Measurements from ENCODE around the gene POGK. TPM values are rescaled to one million over a fixed set of nuclear protein-coding genes. Genes with fewer than 3 reads are reported as not detected.
"Not testable (repeated sequence)": the region's sequence is repeated elsewhere in the genome, so short reads cannot be mapped to it uniquely, and the experiment has no call there.

Gene POGK, protein sequence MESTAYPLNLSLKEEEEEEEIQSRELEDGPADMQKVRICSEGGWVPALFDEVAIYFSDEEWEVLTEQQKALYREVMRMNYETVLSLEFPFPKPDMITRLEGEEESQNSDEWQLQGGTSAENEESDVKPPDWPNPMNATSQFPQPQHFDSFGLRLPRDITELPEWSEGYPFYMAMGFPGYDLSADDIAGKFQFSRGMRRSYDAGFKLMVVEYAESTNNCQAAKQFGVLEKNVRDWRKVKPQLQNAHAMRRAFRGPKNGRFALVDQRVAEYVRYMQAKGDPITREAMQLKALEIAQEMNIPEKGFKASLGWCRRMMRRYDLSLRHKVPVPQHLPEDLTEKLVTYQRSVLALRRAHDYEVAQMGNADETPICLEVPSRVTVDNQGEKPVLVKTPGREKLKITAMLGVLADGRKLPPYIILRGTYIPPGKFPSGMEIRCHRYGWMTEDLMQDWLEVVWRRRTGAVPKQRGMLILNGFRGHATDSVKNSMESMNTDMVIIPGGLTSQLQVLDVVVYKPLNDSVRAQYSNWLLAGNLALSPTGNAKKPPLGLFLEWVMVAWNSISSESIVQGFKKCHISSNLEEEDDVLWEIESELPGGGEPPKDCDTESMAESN
- total RNA-seq: 18.4 TPM

DNA sequence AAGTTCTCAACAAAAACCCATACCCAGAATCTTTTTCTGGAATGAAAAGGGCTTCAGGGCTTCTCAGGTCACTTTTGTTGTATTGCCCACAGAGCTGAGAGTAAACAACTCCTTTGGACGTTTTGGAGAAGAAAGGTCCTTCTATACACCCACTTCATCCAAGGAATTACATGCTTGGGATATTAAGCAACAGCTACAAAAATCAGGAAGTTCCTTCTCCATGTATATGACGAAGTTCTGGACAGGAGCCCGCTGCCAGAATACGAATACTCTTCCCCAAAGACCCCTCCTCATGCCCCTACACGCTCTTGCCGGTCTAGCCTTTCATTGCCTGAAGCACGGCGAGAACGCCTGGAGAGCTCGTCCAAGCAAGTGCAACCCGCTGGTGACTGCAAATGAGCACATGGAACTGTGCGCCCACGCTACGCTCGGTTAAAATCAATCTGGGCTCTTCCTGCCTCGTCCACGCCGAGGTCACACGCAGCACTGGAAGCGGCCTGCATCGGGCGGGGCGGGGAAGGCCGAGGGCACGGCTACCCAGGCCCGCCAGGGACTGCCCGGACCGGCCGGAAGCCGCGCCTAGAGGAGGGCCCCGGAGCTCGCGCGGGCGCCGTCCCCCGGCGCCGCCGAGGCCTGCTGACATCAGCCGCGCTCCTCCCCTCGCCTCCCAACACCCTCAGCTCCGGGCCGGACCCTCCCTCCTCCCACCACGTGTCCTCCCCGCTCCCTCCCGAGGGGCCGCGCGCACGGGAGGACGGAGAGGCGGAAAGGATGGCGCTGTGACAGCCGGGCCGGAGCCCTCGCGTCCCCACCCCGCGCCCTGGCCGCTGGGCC lies at the start of gene POGK:
Gene POGK (plus strand): TSS at position 710 of the 834 bp plus-strand sequence. CDS start 1,482 bp downstream, outside the sequence.
- DNase-seq: peak; percentile 83

DNA sequence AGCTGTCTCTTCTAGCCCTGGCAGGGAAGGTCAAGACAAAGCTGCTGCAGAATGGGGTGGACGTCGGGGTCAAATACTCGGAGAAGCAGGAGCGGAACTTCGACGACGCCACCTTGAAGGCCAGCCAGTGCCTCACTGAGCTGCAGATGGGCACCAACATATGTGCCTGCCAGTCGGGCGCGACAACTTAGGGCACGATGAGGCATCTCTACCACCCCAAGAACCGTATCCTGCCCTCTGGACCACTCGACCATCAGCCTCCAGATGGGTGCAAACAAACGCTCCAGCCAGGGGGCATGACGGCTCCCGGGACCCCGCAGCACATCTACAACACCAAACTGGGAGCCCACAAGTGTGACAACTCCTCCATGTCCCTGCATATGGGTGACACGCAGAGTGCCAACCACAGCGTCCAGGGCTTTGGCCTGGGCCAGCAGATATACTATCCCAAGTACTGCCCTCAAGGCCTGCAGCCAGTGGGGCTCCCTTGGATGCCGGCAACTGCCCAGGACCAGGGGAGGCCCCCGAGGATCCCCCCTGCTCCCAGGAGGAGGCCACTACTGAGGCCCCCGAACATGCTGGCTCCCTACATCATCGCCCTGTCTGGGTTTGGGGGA lies 42.5 kb upstream of the POGK start:
- DNase-seq: no peak

DNA sequence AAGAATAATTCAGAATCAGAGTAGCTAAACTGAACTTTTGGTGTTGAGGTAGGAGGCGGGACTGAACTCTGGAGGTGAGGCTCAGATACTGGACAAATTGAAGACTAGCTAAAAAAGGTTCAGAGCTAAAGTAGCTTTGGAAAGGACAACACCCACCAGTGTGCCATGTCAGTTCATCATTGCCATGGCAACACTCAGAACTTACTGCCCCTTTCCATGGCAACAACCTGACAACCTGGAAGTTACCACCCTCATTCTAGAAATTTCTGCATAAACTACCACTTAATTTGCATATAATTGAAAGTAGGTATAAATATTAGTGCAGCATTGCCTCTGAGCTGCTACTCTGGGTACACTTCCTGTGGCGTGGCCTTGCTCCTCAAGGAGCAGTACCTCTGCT lies 30.3 kb upstream of the POGK start:
- DNase-seq: no peak

DNA sequence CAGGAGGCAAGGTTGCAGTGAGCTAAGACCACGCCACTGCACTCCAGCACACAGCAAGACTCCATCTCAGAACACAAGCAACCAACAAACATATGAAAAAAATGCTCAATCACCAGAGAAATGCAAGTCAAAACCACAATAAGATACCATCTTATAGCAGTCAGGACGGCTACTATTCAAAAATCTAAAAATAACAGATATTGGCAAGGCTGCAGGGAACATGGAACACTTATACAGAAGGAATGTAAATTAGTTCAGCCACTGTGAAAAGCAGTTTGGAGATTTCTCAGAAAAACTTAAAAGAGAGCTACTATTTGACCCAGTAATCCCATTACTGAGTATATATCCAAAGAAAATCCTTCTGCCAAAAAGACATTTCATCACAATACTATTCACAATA lies 27.6 kb upstream of the POGK start:
- no peak for DNase-seq

DNA sequence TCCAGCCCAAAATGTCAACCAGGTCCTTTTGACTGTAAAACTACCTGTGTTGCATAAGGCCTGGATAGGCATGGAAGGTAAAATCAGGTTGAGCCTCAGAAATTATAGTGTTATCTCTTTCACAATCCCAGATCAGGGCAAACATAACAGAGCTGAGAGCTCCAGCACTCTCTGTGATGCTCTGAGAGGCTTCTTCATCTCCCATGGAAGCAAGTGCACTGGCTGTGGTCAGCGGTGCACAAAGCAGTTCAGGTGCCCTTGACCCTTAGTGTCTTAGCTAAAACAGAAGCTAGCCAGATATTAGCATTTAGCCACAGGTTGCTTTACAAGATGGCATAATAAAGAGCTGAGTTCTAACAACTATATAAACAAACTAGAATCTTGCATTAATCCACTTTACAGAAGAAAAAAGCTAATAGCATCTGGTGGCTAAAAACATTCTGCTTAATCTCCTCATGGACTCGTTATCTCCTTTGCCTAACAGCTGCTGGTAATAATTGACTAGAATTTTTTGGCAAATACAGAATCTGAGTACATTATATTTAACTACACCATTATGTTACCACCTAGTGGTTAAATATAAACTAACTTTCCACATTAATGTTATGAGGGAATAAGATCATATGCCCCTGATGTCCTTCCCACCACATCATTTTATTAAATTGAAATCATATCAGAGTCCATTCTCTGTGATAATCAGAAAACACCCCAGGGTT lies 25.6 kb upstream of the POGK start:
- no peak for DNase-seq

DNA sequence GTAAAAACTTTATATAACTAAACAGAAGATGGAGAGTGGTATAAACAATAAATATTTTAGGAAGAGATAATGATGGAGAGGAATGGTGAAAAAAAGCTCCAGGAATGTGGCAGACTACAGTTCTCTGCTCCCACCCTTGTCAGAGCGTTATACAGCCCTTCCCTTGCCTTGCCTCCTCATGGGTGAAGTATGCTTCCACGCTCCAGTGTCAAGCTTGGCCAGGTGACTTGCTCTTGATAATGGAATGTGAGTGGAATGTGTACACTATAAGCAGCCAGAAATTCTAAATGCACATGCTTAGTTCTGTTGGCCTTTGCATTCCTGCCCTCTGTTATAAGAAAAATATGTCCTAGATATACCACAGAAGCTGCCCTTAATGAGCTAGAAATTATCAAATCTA lies 24.7 kb upstream of the POGK start:
- no peak for DNase-seq

DNA sequence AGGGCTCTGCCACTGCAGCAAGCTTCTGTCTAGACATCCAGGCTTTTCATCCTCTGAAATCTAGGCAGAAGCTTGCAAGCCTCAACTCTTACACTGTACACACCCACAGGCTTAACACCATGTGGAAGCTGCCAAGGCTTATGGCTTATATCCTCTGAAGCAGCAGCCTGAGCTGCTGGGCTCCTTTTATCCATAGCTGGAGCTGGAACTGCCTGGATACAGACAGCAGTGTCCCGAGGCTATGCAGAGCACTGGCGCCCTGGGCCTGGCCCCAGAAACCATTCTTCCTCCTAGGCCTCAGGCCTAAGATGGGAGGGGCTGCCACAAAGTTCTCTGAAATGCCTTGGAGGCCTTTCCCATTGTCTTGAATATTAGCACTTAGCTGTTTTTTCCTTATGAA lies 19.3 kb upstream of the POGK start:
- DNase-seq: no peak

DNA sequence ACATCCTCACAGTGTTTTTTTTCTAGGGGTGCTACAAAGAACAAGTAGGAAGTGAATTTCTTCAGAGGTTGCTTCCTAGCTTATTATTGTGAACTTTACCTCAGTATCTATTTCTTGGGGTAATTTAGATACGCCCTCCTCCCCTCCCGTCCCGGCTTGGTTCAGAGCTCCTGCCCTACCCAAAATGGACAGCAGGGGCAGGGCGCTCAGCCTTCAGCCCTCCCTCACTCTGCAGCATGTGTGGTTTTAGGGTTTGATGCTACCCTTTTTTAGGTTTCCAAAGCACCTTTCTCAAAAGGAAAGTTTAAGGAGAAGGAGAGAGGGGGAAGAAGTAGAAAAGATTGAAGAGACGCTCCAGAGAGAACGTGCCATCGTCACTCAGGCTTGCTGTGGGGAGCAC lies 16.9 kb upstream of the POGK start:
- no peak for DNase-seq

DNA sequence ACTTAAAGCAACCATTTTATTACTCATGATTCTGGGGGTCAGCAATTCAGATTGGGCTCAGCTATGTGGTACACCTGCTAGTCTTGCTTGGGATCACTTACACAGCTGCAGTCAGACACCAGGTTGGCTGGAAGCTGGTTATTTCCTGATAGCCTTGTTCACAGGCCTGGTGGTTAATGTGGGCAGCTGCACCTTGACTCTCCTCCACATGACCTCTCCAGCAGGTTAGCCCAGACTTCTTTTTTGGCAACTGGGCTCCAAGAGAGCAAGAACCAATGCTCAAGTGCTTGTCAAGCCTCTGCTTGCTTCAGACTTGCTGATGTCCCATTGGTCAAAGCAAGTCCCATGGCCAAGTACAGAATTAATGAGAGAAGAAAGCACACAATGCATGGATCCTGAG lies 11.8 kb upstream of the POGK start:
- no peak for DNase-seq

DNA sequence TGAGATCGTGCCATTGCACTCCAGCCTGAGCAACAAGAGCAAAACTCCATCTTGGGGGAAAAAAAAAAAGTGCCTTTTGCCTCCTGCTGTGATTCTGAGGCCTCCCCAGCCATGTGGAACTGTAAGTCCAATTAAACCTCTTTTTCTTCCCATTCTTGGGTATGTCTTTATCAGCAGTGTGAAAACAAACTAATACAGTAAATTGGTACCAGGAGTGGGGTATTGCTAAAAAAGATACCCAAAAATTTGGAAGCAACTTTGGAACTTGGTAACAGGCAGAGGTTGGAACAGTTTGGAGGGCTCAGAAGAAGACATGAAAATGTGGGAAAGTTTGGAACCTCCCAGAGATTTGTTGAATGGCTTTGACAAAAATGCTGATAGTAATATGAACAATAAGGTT lies 9.5 kb upstream of the POGK start:
- DNase-seq: not testable (repeated sequence)

DNA sequence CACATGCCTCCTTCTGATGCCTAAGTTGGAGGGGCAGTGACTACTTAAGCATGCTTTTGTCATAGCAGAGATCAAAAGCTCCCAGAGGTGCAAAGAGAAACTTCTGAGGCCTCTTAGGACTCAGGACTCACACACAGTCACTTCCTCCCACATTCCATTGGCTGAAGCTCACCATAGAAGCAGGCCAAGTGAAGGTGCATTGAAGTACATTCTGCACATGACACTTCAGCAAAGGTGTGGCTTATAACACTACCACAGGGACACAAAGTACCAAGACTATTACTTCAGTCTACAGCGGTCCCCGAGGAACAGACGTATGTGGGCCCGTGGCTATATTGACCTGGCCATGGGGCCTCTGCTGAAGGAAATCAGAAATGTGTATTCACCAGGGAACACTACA lies 2.5 kb upstream of the POGK start:
- no peak for DNase-seq

DNA sequence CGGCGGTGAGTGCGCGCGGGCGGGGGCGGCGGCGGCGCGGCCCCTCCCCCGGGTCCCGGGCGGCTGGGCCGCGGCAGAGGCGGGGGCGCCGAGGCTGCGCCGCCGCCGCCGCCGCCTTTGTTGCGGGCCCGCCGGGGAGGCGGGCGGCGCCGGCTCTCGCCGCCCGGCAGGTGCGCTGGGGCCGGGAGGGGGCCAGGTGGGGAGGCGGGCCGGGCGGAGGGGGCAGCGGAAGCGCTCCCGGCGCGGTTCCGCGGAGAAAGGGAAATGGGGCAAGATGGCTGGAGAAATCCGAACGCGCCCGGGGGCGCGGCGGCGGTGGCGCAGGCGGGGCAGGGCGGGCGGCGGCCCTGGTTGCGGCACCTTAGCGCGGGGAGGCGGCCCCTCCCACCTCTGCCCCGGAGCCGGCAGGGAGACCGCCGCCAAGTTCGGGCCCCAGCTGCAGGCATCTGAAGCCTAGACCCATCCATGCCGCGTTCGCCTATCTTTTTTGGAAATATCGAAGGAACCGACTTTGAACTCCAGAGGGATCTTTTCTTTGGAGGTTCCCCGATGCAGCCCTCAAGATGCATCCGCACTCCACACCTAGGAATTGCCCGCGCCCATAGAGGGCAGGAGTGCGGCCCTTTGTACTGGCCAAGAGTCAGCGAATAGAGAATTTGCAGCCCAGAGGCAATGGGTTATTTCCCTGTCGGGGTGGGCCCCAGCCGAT lies 479 bp downstream of the POGK start:
- no peak for DNase-seq

DNA sequence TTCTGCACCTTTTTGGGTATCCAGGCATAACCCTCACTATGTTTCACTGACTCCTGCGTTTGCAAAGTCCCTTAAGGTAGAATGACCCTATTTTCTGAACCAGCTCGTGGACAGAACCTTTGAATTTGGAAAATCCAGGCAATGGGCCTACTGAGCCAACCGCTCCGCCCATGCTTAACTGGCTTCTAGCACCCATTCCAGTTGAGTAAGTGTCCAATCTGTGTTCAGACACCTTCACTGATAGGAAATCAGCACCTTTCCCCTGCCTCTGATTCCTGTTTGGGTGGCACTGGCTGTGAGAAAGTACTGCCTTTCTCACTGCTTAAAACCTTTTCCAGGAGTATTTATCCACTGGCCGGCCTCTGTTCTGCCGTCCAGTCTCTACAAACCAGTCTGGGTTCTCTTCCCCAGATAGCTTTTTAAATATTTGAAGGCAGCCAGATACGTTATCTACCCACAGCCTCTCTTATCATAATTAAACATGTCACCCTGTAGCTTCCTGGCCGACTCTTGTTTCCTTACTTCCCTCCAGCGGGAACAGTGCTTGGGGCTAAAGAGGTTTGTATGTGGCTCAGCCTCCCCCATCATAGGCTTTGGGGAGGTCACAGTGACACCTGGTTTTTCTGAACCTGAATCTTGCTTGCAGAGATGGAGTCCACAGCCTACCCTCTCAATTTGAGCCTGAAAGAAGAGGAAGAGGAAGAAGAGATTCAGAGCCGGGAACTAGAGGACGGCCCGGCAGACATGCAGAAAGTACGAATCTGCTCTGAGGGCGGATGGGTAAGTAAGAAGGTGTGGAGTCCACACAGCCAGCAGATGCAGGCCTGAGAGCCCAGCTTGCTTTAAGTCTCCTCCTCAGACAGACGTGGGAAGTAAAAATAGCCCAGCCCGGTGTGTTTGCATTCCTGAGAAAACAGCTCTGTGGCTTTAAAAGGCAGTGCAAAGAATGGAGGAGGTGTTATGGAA lies 1.3 kb downstream of the POGK start:
- no peak for DNase-seq

DNA sequence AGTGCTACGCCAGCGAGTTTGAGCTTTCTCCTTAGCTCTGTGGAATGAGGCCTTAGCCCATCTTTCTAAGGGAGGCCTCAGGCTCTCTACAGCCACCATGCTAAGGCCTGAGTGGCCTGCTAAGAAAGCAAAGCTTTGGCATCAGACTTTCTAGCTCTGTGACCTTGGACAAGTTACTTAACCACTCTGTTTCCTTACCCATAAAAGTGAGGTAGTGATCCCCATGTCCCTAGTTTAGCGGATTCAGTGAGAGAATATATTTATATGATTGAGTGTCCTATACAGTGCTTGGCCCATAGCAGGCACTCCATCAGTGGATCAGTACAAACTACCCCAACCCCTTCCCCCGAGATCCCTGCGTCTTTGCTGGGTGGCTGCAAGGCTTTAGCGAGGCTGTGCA lies 4.0 kb downstream of the POGK start:
- DNase-seq: no peak

DNA sequence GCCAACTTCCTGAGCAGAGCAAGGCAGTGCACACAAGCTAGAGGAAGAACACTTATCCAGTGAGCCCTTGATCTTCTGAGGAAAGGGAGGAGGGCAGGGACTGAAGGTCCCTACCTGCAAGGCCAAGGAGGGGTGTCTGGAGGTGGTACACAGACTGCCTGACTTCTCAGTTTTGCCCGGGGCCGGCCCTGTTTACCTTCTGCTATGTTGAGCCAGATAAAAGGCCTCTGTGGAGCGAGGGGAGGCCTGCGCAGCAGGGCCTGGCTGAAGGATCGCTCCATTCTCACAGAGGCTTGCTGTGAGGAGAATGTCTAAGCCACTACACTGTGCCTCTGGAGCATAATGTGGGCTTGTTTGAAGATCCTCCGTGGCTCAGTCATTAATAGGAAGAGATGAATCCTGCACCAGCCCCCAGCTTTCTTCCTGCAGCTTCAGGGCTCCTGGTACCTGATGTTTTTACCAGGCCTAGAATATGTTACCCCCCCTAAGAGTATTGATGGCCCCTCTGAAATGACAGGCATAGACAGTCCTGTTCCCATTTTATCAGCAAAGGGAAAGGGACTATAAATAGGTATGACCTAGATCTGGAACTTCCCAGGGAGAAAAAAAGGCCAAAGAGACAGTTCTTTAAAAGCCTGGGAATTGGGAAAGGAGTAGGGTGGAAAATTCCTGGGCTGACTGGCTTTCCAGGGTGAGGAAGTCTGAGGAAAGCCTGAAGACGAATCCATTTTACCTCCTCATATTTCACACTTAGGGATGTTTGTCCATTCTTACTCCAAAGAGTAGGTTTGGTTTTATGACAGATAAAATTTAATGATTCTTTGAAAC lies 4.7 kb downstream of the POGK start:
- DNase-seq: no peak

DNA sequence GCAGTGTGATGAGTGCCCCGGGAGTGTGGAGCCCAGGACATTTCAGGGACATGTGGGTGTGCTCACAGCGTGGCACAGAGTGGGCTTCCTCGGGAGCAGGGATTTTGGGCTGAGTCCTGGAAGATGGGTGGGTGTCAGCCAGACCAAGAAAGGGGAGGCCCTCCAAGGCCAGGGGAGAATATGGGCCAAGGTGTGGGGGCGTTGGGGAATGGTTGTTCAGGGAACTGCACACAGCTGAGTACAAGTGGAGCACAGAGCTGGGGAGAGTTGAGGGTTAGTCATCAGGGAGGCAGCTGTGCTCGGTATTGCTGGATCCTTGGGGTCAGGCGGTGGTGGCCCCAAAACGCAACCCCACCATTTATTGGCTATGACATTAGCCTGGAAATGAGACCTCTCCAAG lies 5.5 kb downstream of the POGK start:
- DNase-seq: no peak

DNA sequence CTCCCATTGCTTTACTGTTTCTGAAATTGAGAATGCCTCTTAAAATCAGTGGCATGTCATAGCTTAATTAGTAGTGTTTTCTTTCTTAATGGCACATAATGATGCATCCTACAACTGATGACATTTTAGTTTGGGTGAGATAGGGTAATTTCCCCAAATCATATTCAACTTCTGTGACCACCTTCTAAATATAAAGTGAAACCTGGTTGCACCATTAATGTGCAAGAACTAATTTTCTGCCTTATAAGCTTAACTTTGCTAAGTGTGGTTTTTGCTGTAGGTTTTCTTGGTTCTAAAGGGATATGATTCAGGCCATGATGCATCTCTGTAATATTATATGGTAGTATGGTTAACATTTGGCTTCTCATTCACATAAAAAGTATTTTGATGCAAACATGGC lies 8.9 kb downstream of the POGK start:
- no peak for DNase-seq

DNA sequence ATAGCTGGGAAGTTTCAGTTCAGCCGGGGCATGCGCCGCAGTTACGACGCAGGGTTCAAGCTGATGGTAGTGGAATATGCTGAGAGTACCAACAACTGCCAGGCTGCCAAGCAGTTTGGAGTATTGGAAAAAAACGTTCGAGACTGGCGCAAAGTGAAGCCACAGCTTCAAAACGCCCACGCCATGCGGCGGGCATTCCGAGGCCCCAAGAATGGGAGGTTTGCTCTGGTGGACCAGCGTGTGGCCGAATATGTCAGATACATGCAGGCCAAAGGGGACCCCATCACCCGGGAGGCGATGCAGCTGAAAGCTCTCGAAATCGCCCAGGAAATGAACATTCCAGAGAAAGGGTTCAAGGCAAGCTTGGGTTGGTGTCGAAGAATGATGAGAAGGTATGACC lies 9.9 kb downstream of the POGK start:
- no peak for DNase-seq

DNA sequence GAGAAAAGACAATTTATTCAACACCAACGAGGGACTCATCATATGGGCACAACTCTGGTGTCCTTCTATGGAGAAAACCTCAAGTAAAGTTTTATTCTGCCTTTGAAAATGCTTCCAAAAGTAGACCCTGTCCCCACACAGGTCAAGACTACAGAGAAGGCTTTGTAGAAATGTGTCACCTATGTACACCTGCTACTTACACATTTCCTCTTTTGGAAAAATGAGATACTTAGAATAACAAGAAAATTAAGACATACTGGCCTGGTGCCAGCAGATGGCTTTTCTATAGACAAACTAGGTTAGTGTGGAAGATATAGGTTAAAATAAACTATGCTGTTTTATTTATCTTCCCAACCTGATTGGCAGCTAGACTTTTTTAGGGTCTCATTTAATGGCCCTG lies 13.6 kb downstream of the POGK start:
- DNase-seq: no peak

Measured in skin of body (tissue), 2 donors.